Panc1 (cell line): ENCODE results near the gene CACNA1D. TPM values are rescaled to one million over a fixed set of nuclear protein-coding genes. Genes with fewer than 3 reads are reported as not detected.

Experiments used
- ATAC-seq: fragments of 200-7000 bp; cut with Tn5 transposase; 2 replicates; pipeline ENCODE4 v1.9.1; 2020; ENCODE audit warnings: mild to moderate bottlenecking, moderate library complexity
- BruUV-seq: library from RNA; stranded (reverse); fragments of 400-500 nt; replicated peaks from 2 replicates; lab custom pipeline; 2021; lab: Mats Ljungman, UMichigan
- CTCF ChIA-PET: fragments of 300-600 bp; sonication (Branson Sonifier 250); formaldehyde crosslinking; loops from one replicate; lab custom pipeline; 2022; ENCODE audit warnings: antibody characterized with exemption; lab: Charles Lee
- POLR2A ChIA-PET: fragments of 300-600 bp; sonication (Branson Sonifier 250); formaldehyde crosslinking; loops from one replicate; lab custom pipeline; 2022; ENCODE audit warnings: antibody characterized with exemption; lab: Charles Lee
- DNase-seq: peaks from one replicate; pipeline ENCODE4 v3.0.0-alpha.2; 2010; ENCODE audit warnings: low read depth, low spot score
- H3K27ac ChIP-seq: 2 replicates; pipeline ENCODE4 v1.5.1; 2011; ENCODE audit warnings: mild to moderate bottlenecking, low read length, inconsistent platforms
- H3K27me3 ChIP-seq: fragments of 200-500 bp; sonication (Bioruptor generic); 2 replicates; pipeline ENCODE4 v1.6.0; 2014; ENCODE audit warnings: low read length, inconsistent platforms; ENCODE audit not compliant: control insufficient read depth, insufficient read depth
- H3K36me3 ChIP-seq: fragments of 200-500 bp; sonication (Bioruptor generic); 2 replicates; pipeline ENCODE4 v1.5.1; 2014; ENCODE audit warnings: inconsistent platforms, mild to moderate bottlenecking, low read length, moderate library complexity; ENCODE audit not compliant: control insufficient read depth, insufficient read depth
- H3K4me1 ChIP-seq: 2 replicates; pipeline ENCODE4 v1.5.1; 2011; ENCODE audit warnings: inconsistent platforms, mild to moderate bottlenecking, low read length, moderate library complexity; ENCODE audit not compliant: control insufficient read depth, insufficient read depth
- H3K4me3 ChIP-seq, 2 experiments: 2 replicates each; pipeline ENCODE4 v1.5.1; 2011 to 2012; ENCODE audit warnings: low read depth in 2 of 2, low read length in 2 of 2, mild to moderate bottlenecking in 2 of 2, inconsistent platforms in 1 of 2, moderate library complexity in 1 of 2
- H3K9me3 ChIP-seq: fragments of 200-500 bp; sonication (Bioruptor generic); 2 replicates; pipeline ENCODE4 v1.5.1; 2014; ENCODE audit warnings: low read depth, mild to moderate bottlenecking, inconsistent platforms, low read length, moderate library complexity; ENCODE audit not compliant: control insufficient read depth, insufficient read depth
- CTCF ChIP-seq: fragments of 450-650 bp; IDR thresholded peaks from 2 replicates; pipeline ENCODE4 v1.5.1; 2017; ENCODE audit warnings: mild to moderate bottlenecking
- POLR2AphosphoS5 ChIP-seq: IDR thresholded peaks from 2 replicates; pipeline ENCODE4 v1.6.1; 2012; ENCODE audit warnings: mild to moderate bottlenecking, low read depth, low read length, moderate library complexity
- REST ChIP-seq, 2 experiments: IDR thresholded peaks; 2 replicates each; pipeline ENCODE4 v1.6.1; 2011 to 2012; ENCODE audit warnings: low read depth in 2 of 2, control low read depth in 1 of 2, low read length in 1 of 2, mild to moderate bottlenecking in 1 of 2, moderate library complexity in 1 of 2; ENCODE audit not compliant: insufficient read depth in 1 of 2
- SIN3A ChIP-seq: IDR thresholded peaks from 2 replicates; pipeline ENCODE4 v1.6.1; 2012; ENCODE audit warnings: low read depth, mild to moderate bottlenecking, low read length, moderate library complexity, borderline replicate concordance; ENCODE audit not compliant: insufficient read depth
- TCF7L2 ChIP-seq: IDR thresholded peaks from 2 replicates; pipeline ENCODE4 v1.6.1; 2011; ENCODE audit warnings: mild to moderate bottlenecking, low read depth, low read length, inconsistent platforms
- in situ Hi-C: cut with HindIII; loops from 2 replicates; pipeline ENCODE4 v1.10.0; 2016; ENCODE audit warnings: low sequenced_read_pairs, low pct_unique_long_range_greater_than_20kb
- intact Hi-C: fragments of 100-400 bp; cut with micrococcal nuclease; formaldehyde crosslinking; loops from one replicate; pipeline ENCODE4 v1.10.0; 2022; ENCODE audit not compliant: unreplicated experiment
- total RNA-seq: library from RNA; stranded (reverse); gene quantifications from one replicate; pipeline ENCODE4 v1.2.1, GENCODE V29; 2021; ENCODE audit not compliant: unreplicated experiment

CACNA1D gene
- total RNA-seq, 1 experiment from 2014 or later, result 23.0 TPM

- no TSS peak for BruUV-seq
- CTCF ChIA-PET, result no interaction called here
- no peak overlapping the region for H3K27ac ChIP-seq
Observed at GRCh38 chr3:53795789-53796560, 301.6 kb downstream of the CACNA1D start.

GRCh38 chr3:53798144-53798543 lies 303.7 kb downstream of the CACNA1D start:
- Histone ChIP-seq H3K4me3 (no peak overlapping the region), H3K4me1 (no peaks in the 10 kb centered on the region), H3K27ac (no peak overlapping the region), H3K9me3 (no peaks in the 10 kb centered on the region), H3K36me3 (no peaks in the 10 kb centered on the region), H3K27me3 (no peaks in the 10 kb centered on the region)
- intact Hi-C loops, result no loop called here
- TF ChIP-seq SIN3A (no peak), POLR2AphosphoS5 (no peak), CTCF (no peak), TCF7L2 (no peak), REST (IDR thresholded peaks at IDR 0.05; ENCODE audit: insufficient read depth in 1 of 2, low read depth in 2 of 2, low read length in 1 of 2) (no peak)
- DNase-seq (no peak), ATAC-seq (no peak)
- in situ Hi-C loops, result no loop called here
- POLR2A ChIA-PET, result no interaction called here
- no TSS peak for BruUV-seq
- CTCF ChIA-PET, result no interaction called here

More at GRCh38 chr3:53795789-53796560, 301.6 kb downstream of the CACNA1D start:
- POLR2A ChIA-PET, result no interaction called here
- Histone ChIP-seq H3K36me3 (no peaks in the 10 kb centered on the region), H3K4me1 (no peaks in the 10 kb centered on the region), H3K4me3 (no peak overlapping the region), H3K9me3 (no peaks in the 10 kb centered on the region), H3K27me3 (no peaks in the 10 kb centered on the region)
- in situ Hi-C loops (no loop called here), intact Hi-C loops (no loop called here)
- ATAC-seq (no peak; the same call in 1 of the 2 replicates), DNase-seq (no peak)
- no peak for TF ChIP-seq SIN3A
- TF ChIP-seq CTCF, result no peak
- no peak for TF ChIP-seq TCF7L2
- TF ChIP-seq REST (IDR thresholded peaks at IDR 0.05; ENCODE audit: insufficient read depth in 1 of 2, low read depth in 2 of 2, low read length in 1 of 2), result no peak
- no peak for TF ChIP-seq POLR2AphosphoS5
